ENCODE measurements around the gene MBP.

MBP gene

DNA sequence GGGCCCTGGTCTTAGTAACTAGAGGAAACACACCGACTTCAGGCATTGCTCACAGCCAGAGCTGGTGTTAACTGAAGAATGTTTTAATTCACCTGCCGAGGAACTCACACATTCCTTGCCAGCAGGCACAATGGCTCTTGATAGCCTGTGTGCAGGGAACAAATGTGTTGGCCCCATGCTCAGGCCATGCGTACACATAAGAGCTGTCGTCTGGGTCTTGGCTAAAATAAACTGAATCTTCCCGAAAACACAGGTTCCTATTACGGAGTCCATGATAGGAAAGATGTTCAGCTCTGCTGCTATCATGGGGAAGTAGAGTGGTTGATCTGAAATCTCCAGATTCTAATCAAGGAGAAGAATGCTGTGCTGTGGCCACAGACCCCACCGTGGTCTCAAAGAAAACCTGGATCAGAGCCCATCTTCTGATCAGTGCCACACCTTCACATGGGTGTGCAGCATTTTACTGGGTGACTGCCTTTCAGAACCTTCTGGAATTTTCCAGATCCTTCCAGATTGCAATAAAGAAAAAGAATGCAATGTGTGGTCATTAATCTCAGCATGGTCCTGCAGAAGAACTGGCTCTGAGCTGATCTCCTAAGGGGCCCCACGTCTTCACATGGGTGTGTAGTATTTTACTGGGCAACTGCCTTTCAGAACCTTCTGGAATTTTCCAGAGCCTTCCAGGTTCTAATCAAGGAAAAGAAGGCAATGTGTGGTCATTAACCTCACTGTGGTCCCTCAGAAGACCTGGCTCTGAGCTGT, 17.2 kb downstream of the MBP start:
- in situ Hi-C loops (cut with MboI; ENCODE audit: low sequenced_read_pairs), result no loop called here

DNA sequence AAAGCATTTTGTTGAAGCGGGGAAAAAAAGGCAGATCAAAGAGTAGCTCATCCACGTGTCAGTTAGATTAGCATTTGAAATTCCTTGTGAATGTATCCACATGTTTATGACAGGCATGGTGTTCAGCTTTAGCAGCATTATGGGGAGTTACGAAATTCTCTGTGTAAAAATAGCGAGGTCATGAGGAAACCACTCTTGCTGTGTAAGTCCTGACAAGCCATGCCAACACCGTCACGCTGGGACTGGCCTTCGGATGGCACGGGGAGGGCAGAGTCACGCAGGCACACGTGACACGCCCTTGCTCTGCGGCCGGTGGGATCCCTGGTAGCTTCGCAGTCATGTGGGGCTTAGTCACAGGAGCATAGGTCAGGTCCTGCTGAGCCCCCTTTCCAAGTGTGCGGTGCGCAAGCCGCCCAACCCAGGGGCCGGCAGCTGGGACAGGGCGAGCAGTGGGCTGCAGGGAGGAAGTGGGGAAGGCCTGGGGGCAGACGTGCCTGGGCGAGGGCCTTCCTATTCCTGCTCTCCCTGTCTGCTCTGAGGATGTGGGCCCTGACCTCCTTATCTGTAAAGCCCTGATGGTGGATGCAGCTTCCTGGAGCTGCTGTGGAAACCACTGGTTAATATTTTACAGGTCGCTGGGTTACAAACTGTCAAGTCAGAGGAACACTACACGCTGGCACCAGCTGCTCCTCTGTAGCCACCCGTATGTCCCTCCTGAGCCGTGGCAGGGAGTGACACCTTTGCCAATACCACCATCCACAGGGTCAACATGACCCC, 18.0 kb downstream of the MBP start:
- in situ Hi-C loops (cut with MboI; ENCODE audit: low sequenced_read_pairs), result loop anchor here (5.0 kb wide), 1 partner anchor 47 kb away; no protein-coding TSS in a partner anchor

DNA sequence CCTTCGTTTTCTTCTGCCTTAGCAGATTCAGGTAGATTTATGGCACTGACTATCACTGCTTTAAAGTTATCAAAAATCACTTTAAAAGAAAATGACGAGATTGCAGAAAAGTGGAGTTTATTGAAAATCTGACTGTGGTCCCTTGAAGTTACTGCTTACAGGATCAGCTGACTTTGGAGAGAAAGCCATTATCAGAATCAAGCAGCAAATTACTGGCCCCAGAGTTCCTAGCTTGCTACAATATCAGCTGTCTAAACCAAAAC, 18.5 kb downstream of the MBP start:
- in situ Hi-C loops (cut with MboI; ENCODE audit: low sequenced_read_pairs), result loop anchor here (5.0 kb wide), 1 partner anchor 47 kb away; no protein-coding TSS in a partner anchor

DNA sequence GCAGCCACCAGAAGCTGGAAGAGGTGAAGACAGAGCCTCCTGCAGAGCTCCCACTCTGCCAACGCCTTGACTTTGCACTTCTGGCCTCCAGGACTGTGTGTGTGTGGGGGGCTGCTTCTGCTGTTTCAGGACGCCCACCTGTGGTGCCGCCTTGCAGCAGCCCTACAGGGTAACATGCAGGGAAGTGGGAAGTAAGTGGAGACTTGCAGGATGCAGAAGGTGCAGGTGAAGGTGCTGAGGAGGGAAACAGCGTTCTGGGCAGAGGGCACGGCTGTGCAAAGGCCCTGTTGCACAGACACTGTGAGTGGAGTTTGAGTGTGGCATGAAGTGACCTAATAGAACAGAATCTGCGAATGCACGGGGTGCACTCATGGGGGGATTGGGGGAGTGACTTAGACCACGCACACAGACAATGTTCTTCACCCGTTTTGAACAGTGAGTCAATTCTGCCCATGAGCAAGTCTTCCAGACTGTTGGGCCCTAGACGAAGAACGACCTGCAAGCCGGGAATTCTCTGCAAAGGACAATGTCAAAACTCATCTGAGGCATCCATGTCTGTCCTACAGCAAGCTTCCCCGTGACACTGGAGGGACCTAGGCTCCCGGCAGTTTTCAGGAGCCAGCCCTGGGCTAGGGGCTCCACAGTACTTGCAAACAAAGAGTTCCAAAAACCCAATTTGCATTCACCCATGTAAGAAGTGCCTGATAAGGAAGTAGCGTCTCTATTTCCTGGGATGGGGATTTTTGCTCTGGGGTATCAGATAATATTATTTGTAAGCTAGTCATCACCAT, 19.0 kb downstream of the MBP start:
- in situ Hi-C loops (cut with MboI; ENCODE audit: low sequenced_read_pairs), result loop anchor here (5.0 kb wide), 1 partner anchor 46 kb away; no protein-coding TSS in a partner anchor

DNA sequence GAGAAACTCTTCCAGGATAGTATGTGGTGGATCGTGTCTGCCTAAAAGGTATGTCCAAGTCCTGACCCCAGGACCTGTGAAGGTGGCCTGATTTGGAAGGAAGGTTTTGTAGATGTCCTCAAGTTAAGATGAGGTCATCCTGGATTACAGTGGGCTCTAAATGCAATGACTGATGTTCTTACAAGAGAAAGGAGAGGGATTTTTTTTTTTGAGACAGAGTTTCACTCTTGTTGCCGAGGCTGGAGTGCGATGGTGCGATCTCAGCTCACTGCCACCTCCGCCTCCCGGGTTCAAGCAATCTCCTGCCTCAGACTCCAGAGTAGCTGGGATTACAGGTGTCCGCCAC, 19.9 kb downstream of the MBP start:
- in situ Hi-C loops (cut with MboI; ENCODE audit: low sequenced_read_pairs), result loop anchor here (5.0 kb wide), 1 partner anchor 45 kb away; no protein-coding TSS in a partner anchor

DNA sequence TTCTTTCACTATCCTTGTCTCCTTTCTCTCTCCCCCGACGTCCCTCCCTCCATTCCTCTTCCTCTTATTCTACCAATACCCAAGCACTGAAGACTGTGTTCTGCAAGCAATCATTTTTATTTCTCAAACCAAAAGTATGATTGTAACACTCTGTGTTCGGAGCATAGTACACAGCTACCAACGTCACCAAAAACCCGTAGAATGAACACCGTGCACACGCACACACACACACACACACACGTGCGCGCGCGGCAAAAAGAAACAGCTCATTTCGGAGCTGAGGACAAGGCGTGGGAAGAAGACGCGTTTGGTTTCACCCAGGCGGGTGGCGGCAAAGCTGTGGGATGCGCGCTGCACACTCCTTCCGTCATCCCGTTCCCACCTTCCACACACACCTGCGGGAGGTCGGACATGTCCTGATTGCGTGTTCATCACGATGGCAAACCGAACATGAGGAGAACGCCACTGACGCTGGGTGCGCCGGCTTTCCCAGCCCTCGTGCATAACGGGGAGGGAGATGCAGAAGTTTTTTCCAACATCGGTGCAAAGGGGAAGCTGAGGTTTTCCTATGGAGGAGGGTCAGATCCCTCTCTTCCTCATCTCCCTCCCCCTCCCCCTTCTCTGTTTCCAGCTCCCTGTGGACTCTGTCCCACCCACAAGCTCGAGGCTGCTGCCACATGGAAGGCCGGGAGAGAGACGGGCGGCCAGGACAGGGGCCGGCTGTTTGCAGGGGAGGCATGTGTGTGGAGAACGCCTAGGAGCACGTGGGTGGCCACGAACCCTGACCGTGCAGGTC, 20.4 kb downstream of the MBP start:
- in situ Hi-C loops (cut with MboI; ENCODE audit: low sequenced_read_pairs), result loop anchor here (5.0 kb wide), 1 partner anchor 45 kb away; no protein-coding TSS in a partner anchor

DNA sequence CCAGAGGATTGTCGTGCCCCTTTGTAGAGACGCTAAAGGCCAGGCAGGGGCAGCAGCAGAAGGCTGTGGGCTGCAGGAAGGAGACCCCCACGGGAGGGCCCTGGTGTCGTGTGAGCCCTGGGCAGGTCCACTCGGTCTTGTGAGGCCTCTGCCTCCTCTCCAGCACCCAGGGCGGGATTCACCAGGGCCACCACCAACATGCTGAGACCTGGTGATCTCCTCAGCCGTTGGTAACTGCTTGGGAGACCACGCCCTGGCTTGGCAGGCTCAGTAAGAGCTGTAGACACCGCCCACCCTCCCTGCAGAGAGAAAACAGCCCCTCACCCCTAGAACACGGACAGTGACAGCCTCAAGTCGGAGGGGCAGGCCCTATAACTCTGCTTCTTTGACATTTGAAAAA, 21.1 kb downstream of the MBP start:
- in situ Hi-C loops (cut with MboI; ENCODE audit: low sequenced_read_pairs), result loop anchor here (5.0 kb wide), 1 partner anchor 44 kb away; no protein-coding TSS in a partner anchor

DNA sequence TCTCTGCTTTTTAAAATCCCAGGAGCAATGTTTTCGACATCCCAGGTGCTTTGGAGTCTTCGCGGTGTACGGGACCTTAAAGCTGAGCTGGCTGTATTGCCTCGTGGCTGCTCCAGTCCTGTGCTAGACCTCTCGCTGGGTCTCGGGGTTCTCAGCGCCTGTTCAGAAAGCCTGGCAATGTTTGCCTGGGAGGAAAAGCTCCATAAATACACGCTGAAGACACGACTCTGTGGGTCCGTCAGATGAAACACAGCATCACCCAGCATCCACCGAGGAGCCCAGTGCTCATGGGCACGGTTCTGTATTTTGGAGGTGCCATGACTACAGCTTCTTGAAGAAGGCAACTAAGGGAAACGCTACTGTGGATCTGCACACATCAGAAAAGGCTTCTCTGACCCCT, 21.6 kb downstream of the MBP start:
- in situ Hi-C loops (cut with MboI; ENCODE audit: low sequenced_read_pairs), result loop anchor here (5.0 kb wide), 1 partner anchor 44 kb away; no protein-coding TSS in a partner anchor

DNA sequence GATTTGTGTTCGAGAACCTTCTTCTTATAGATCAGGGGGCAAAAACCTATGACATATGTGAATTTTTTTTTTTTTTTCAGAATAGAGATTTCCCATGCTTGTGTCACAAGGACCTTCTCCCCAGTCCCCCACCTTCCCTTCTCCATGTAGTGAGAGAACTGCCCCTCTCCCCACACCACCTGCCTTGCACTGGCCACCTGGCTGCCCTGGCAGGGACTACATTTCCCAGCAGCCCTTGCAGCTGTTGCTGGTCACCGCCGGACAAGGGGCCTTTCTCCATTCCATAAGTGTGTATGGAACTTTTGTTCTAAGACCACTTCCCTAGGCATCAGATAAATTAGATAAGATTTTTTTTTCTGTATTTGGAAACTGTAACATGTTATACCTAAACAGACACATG, 22.2 kb downstream of the MBP start:
- in situ Hi-C loops (cut with MboI; ENCODE audit: low sequenced_read_pairs), result loop anchor here (5.0 kb wide), 1 partner anchor 43 kb away; no protein-coding TSS in a partner anchor

DNA sequence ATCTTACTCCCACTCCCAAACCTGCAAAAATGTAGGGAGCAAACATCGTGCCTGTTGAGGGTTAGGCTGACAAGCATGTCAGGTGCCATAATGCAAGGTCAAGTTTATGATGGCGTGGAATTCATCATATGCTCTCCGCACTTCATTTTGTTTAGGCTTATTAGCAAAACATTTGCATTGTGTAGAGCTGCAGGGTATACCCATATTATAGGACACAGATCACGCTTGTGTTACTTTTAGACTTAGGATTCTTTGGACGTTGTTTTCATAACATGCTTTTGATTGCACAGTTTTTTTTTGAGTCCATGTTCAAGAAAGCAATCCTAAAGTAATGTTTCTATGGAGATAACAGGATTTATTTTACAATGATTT, 22.9 kb downstream of the MBP start:
- in situ Hi-C loops (cut with MboI; ENCODE audit: low sequenced_read_pairs), result loop anchor here (5.0 kb wide), 1 partner anchor 42 kb away; no protein-coding TSS in a partner anchor

DNA sequence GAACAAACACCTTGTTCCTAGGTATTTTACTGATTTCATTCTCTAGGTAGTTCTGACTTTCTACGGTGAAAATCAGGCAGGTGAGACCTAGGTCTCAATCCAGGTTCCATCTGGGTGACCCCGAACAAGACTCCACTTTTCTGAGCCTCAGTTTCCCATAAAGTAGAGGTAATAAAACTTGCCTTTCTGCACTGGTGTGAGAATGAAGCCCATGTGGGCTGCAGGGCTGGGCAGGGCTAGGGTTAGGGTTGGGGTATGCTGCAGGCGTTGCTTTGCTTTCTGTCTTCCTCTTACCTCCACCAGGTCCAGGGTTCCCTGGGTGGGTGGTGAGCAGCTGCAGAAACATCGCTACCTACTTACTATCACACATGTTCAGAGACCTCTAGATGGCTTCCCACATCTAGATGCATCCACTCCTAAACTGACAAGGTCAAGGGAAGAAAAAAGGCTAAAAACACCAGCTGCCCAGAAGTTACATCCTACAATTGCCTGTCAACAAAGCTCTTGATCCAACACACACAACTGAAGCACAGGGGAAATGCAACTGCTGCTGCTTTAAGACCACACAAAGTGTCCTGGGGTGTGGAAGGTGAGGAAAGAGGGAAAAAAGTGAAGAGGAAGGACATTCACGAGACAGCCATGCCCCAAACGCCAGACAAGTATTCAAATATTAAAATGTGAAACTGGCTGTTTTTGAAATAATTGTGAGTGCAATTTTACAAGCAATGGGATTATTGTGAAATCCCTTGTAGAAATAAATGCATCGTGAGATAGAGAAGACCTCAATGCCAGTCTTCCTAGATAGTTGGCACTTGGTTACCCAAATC, 23.5 kb downstream of the MBP start:
- in situ Hi-C loops (cut with MboI; ENCODE audit: low sequenced_read_pairs), result no loop called here

DNA sequence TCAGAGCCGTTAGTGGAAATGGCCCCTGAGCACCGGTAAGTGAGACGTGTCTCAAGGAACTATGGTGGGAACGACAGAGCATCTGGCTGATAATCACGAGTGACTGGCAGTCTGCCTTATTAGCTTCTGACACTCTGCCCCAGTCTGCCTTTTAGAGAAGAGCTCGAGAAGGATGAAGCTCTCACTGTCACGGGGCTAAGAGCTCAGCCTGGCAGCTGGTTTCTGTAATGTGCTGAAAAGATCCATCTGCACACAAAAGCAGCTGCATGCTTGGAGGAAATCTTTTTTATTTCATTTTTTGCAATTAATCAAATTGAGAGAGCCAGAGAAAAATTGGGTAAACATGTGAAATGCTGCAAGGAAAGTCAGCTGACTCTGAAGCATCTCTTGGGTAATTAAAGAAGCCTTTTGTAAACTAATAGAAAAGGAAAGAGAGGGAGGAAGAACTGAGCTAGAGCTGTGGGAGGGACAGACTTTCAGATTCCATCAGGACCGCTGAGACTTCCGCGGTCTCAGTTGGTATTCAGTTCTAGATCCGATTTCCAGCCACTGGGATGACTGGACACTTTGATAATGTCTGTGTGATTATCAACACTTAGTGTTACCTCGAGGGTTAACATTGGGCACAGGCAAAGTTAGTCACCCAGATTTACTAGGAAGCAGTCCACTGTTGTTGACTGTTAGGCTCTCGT, 24.4 kb downstream of the MBP start:
- in situ Hi-C loops (cut with MboI; ENCODE audit: low sequenced_read_pairs), result no loop called here

DNA sequence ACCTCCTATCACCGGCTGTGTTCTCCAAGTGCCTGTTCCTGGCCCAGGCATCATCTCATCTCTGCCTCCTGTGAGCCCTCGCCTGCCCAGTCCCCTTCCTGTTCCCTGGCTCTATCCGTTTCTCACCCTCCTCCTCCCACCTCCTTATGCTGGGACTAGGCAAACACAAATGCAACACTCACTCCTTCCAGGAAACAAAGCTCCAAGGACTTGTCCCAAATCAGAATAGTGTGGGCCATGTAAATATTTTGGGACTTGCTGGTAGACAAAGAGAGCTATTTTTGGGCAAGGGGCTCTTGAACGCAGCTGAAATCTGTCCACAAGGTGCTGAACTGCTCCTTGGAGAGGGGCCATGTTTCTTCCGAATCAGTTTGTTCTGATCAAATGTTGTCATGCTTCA, 25.3 kb downstream of the MBP start:
- in situ Hi-C loops (cut with MboI; ENCODE audit: low sequenced_read_pairs), result no loop called here

DNA sequence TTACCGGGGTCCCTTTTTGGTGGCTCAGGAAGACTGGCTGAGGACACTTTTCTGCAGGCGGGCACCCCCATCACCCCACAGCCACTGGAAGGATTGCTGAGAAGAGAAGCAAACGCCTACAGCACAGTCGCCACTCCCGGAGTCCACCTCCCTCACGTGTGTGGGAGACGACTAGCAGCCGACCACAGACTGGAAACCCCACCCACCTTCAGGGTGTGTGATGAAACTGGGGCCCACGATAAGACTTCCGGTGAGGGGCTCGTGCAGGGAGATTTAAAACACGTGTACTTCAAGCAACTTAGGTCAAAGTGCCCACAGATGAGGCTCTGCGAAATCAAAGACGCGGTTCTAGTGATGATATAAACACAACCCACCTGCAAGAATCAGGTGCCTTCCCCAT, 26.3 kb downstream of the MBP start:
- in situ Hi-C loops (cut with MboI; ENCODE audit: low sequenced_read_pairs), result no loop called here

DNA sequence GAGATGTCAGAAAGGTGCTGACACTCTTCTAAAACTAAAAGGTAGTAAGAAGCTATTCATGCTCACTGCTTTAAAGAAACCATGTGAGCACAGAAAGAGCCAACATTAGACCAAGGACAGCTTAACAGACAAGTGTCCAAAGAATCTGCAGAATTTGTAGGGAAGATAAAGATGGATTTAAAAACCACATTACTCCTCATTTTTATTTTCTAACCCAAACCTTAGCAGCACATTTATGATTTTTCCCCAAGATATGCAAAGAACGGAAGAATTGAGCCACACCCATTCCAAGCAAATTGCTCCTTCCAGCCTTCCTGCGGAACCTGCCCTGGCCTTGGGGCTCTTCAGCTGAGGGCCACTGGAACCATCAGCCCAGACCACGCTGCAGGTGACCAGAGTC, 26.9 kb downstream of the MBP start:
- in situ Hi-C loops (cut with MboI; ENCODE audit: low sequenced_read_pairs), result no loop called here

DNA sequence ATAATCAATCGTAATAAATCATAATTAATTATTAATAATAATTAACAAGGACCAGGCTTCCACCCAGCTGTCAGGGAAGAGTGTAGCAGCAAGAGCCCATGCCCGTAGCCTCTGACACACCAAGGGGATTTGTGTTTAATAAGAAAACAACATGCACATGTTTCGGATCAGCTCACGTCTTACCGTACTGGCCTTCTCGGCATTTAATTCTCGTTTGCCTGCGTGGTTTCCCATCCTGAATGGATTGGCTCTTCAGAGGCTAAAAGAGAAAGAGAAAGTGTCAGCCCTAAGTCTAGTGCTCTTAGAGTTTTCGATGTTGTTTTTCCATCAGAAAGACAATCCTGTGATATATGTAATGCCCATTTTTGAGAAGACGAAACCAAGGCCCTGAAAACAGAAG, 27.6 kb downstream of the MBP start:
- in situ Hi-C loops (cut with MboI; ENCODE audit: low sequenced_read_pairs), result no loop called here

DNA sequence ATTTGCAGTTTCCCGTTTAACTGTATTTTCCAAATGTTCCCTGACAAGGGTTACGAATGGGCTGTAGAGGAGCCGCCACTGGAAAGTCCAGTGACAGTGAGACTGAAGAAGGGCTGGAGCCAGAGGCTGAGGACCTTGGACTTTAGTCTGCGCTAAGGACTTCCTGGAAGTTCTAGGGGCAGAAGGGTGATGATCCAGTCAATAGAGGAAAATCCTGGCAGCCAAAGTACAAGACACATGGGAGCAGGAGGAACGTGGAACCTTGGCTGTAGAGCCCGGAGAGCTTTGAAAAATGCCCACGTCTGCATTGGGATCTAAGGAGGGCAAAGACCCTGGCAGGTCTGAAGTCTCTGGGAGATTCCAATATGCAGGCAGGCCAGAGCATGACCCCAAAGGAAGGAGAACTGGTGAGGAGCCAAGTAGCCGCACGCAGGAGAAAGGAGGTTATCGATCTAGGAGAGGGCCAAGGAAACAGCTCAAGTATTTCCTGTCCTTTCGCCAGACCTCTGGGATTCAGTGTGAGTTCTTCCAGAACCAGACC, 28.5 kb downstream of the MBP start:
- in situ Hi-C loops (cut with MboI; ENCODE audit: low sequenced_read_pairs), result no loop called here

DNA sequence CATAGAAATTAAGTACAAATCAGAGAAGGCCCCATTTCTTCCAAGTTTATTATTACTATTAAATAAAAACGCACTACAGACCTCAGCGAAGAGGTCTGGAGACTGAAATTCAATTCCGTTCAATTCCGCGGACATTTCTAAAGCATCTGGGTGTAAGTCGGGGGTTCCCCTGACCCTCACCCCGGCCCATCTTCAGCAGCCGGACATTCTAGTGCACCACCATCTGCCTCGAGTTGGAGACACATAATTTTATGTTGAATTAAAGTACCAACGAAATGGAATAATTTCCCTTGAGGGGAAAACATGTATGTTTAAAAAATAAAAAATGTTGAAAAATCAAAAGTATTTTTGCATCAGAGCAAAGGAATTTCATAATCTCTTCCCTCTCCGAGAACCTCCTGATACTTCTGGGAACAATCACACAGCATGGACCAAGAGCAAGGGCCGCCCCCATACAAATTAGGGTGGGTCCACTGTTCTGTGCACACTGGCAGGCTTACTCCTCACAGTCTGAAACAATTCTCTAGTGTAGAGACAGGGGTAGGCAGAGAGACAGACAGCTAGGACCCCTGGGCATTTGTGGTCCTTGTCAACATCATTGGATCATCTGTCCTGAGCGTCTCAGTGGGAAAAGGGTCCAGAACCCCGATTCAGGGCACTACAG, 29.3 kb downstream of the MBP start:
- in situ Hi-C loops (cut with MboI; ENCODE audit: low sequenced_read_pairs), result no loop called here

Data from HL-60/S4 treated with phorbol 12-myristate 13-acetate at 8.2 ng/mL for 4 days and 3 days (cell line).